ENCODE data around the gene NCR1. TPM values are rescaled to one million over a fixed set of nuclear protein-coding genes. Genes with fewer than 3 reads are reported as not detected.
A peak's percentile ranks its signal among the peaks of the same experiment; 100 is the strongest.
"Not testable (repeated sequence)": the region's sequence is repeated elsewhere in the genome, so short reads cannot be mapped to it uniquely, and the experiment has no call there.

The NCR1 gene
- not detected for total RNA-seq
- under 1 TPM in 3 of 4 donors, not detected in 1; 0.36 to 0.47 (median 0.39) TPM for polyA plus RNA-seq

GRCh38 chr19:54905803-54906511, at the start of gene NCR1:
TSS of gene NCR1 (plus strand) at chr19:54906148. CDS start at chr19:54906188, 40 bp downstream.
- peak within 1 kb of the TSS in 1 of 3 donors; percentile 76 for H3K27ac Mint-ChIP-seq
- Histone ChIP-seq H3K4me1 (ENCODE audit: control insufficient read depth, insufficient read depth, low read length, poor library complexity, severe bottlenecking) (no peaks in the 10 kb centered on the region), H3K27me3 (ENCODE audit: control insufficient read depth, insufficient read depth, low read length) (no peaks in the 10 kb centered on the region), H3K27ac (ENCODE audit: insufficient read depth, low read length, poor library complexity, severe bottlenecking) (no peak within 1 kb of the TSS), H3K9me3 (ENCODE audit: control insufficient read depth in 2 of 2, low read length in 2 of 2) (no peaks in the 10 kb centered on the region), H3K4me3 (ENCODE audit: low read depth, low read length) (no peak within 1 kb of the TSS), H3K36me3 (ENCODE audit: control insufficient read depth, insufficient read depth, low read length) (no peaks in the 10 kb centered on the region)
- H3K27me3 Mint-ChIP-seq = no peaks in the 10 kb centered on the region
- ATAC-seq (ENCODE audit: low read depth in 2 of 2) = peak; percentile 34 to 40
- H3K4me3 Mint-ChIP-seq = peak within 1 kb of the TSS in 1 of 4 donors; percentile 65
- no peak for DNase-seq
- H3K36me3 Mint-ChIP-seq = no peaks in the 10 kb centered on the region
- H3K9me3 Mint-ChIP-seq = peaks cover 0 to 2% (median 0%) of the 10 kb centered on the region in 7 donors
- peaks cover 0 to 9% (median 0%) of the 10 kb centered on the region in 4 donors for H3K4me1 Mint-ChIP-seq

DNA sequence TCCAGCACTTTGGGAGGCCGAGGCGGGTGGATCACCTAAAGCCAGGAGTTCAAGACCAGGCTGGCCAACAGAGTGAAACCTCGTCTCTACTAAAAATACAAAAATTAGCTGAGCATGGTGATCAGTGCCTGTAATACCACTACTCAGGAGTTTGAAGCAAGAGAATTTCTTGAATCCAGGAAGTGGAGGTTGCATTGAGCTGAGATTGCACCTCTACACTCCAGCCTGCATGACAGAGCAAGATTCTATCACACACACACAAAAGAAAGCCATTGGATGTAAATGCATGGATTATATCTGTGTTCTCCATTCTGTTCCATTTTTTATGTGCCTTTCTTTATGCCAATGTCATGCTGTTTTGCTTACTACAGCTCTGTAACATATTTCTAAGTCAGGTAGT, 47.5 kb upstream of the NCR1 start:
- H3K36me3 ChIP-seq (ENCODE audit: control insufficient read depth, insufficient read depth, low read length); DNase-seq; H3K27me3 ChIP-seq (ENCODE audit: control insufficient read depth, insufficient read depth, low read length); H3K9me3 Mint-ChIP-seq; H3K36me3 Mint-ChIP-seq; H3K4me1 ChIP-seq (ENCODE audit: control insufficient read depth, insufficient read depth, low read length, poor library complexity, severe bottlenecking); H3K4me3 ChIP-seq (ENCODE audit: low read depth, low read length); H3K4me3 Mint-ChIP-seq; H3K27ac Mint-ChIP-seq; H3K4me1 Mint-ChIP-seq; H3K27ac ChIP-seq (ENCODE audit: insufficient read depth, low read length, poor library complexity, severe bottlenecking); ATAC-seq (ENCODE audit: low read depth in 2 of 2); H3K27me3 Mint-ChIP-seq; H3K9me3 ChIP-seq (ENCODE audit: control insufficient read depth in 2 of 2, low read length in 2 of 2): not testable (repeated sequence)

DNA sequence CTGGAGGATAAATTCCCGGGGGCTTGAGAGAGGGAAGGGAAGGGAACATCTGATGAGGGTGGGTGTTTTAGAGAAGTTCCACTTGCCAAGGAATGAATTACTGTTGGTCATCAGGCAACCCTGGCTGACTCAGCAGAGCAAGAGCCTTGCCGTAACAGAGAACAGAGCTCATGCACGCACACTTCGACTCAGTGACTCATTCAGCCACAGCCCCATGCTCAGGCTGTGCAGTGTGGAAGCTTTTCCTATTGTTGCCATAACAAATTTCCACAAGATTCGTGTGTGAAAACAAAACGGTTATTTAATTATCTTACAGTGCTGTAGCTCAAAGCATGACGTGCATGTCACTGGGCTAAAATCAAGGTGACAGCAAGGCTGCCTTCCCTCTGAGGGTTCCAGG, 46.5 kb upstream of the NCR1 start:
- H3K27me3 ChIP-seq (ENCODE audit: control insufficient read depth, insufficient read depth, low read length); H3K4me3 ChIP-seq (ENCODE audit: low read depth, low read length); H3K9me3 Mint-ChIP-seq; DNase-seq; H3K9me3 ChIP-seq (ENCODE audit: control insufficient read depth in 2 of 2, low read length in 2 of 2); H3K36me3 ChIP-seq (ENCODE audit: control insufficient read depth, insufficient read depth, low read length); H3K4me1 Mint-ChIP-seq; ATAC-seq (ENCODE audit: low read depth in 2 of 2); H3K27ac Mint-ChIP-seq; H3K4me3 Mint-ChIP-seq; H3K27ac ChIP-seq (ENCODE audit: insufficient read depth, low read length, poor library complexity, severe bottlenecking); H3K27me3 Mint-ChIP-seq; H3K36me3 Mint-ChIP-seq; H3K4me1 ChIP-seq (ENCODE audit: control insufficient read depth, insufficient read depth, low read length, poor library complexity, severe bottlenecking): not testable (repeated sequence)

- not testable (repeated sequence) for H3K36me3 ChIP-seq (ENCODE audit: control insufficient read depth, insufficient read depth, low read length); DNase-seq; H3K9me3 ChIP-seq (ENCODE audit: control insufficient read depth in 2 of 2, low read length in 2 of 2); H3K4me1 Mint-ChIP-seq; H3K27me3 Mint-ChIP-seq; ATAC-seq (ENCODE audit: low read depth in 2 of 2); H3K27me3 ChIP-seq (ENCODE audit: control insufficient read depth, insufficient read depth, low read length); H3K27ac Mint-ChIP-seq; H3K9me3 Mint-ChIP-seq; H3K4me3 ChIP-seq (ENCODE audit: low read depth, low read length); H3K4me3 Mint-ChIP-seq; H3K27ac ChIP-seq (ENCODE audit: insufficient read depth, low read length, poor library complexity, severe bottlenecking); H3K4me1 ChIP-seq (ENCODE audit: control insufficient read depth, insufficient read depth, low read length, poor library complexity, severe bottlenecking); H3K36me3 Mint-ChIP-seq
These were observed 42.5 kb upstream of the NCR1 start for GRCh38 chr19:54863459-54863858.

- peaks cover 7% of the 10 kb centered on the region for H3K27me3 Mint-ChIP-seq
- Histone ChIP-seq H3K4me1 (ENCODE audit: control insufficient read depth, insufficient read depth, low read length, poor library complexity, severe bottlenecking) (no peaks in the 10 kb centered on the region), H3K27me3 (ENCODE audit: control insufficient read depth, insufficient read depth, low read length) (no peaks in the 10 kb centered on the region), H3K36me3 (ENCODE audit: control insufficient read depth, insufficient read depth, low read length) (no peaks in the 10 kb centered on the region), H3K27ac (ENCODE audit: insufficient read depth, low read length, poor library complexity, severe bottlenecking) (no peak overlapping the region), H3K4me3 (ENCODE audit: low read depth, low read length) (no peak overlapping the region), H3K9me3 (ENCODE audit: control insufficient read depth in 2 of 2, low read length in 2 of 2) (no peaks in the 10 kb centered on the region)
- no peak overlapping the region for H3K27ac Mint-ChIP-seq
- peaks cover 2% of the 10 kb centered on the region for H3K36me3 Mint-ChIP-seq
- H3K4me1 Mint-ChIP-seq = no peaks in the 10 kb centered on the region
- no peak for ATAC-seq (ENCODE audit: low read depth in 2 of 2)
- no peak for DNase-seq
- peaks cover 0 to 2% (median 0%) of the 10 kb centered on the region in 7 donors for H3K9me3 Mint-ChIP-seq
- no peak overlapping the region for H3K4me3 Mint-ChIP-seq
These were observed 34.3 kb upstream of the NCR1 start for GRCh38 chr19:54871696-54872095.

- DNase-seq (no peak), ATAC-seq (ENCODE audit: low read depth in 2 of 2) (no peak)
- Mint-ChIP-seq H3K9me3 (peaks cover 0 to 1% (median 0%) of the 10 kb centered on the region in 7 donors), H3K4me3 (no peak within 1 kb of the TSS), H3K36me3 (no peaks in the 10 kb centered on the region), H3K4me1 (no peaks in the 10 kb centered on the region), H3K27me3 (peaks cover 6% of the 10 kb centered on the region), H3K27ac (no peak within 1 kb of the TSS)
- Histone ChIP-seq H3K27ac (ENCODE audit: insufficient read depth, low read length, poor library complexity, severe bottlenecking) (no peak within 1 kb of the TSS), H3K9me3 (ENCODE audit: control insufficient read depth in 2 of 2, low read length in 2 of 2) (no peaks in the 10 kb centered on the region), H3K4me3 (ENCODE audit: low read depth, low read length) (no peak within 1 kb of the TSS), H3K27me3 (ENCODE audit: control insufficient read depth, insufficient read depth, low read length) (no peaks in the 10 kb centered on the region), H3K36me3 (ENCODE audit: control insufficient read depth, insufficient read depth, low read length) (no peaks in the 10 kb centered on the region), H3K4me1 (ENCODE audit: control insufficient read depth, insufficient read depth, low read length, poor library complexity, severe bottlenecking) (no peaks in the 10 kb centered on the region)
These were observed 32.0 kb upstream of the NCR1 start, which contains the start of gene FCAR for GRCh38 chr19:54873990-54874389. TSS of gene FCAR (plus strand) at chr19:54874235. CDS start at chr19:54874290, 55 bp downstream.

DNA sequence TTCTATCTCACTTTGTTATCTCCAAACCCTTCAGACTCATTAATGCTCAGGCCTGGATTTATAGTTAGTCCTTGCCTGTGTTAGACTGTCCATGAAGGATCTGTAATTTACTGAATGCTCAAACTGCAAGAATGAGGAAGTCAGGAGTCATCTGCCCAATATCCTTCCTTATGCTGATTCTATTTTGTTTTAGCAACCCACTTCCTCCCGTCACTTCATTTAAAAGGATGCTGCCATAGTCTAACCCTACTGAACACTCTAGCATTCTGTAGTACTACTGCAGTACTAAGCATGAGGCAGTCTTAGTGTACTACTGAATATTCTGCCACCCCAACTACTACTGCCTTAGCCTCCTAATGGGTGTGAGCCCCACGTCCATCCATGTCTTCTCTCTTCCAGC, 30.4 kb upstream of the NCR1 start:
- no peaks in the 10 kb centered on the region for H3K36me3 ChIP-seq (ENCODE audit: control insufficient read depth, insufficient read depth, low read length)
- no peaks in the 10 kb centered on the region for H3K36me3 Mint-ChIP-seq
- no peaks in the 10 kb centered on the region for H3K9me3 ChIP-seq (ENCODE audit: control insufficient read depth in 2 of 2, low read length in 2 of 2)
- DNase-seq = no peak
- H3K27me3 ChIP-seq (ENCODE audit: control insufficient read depth, insufficient read depth, low read length) = no peaks in the 10 kb centered on the region
- ATAC-seq (ENCODE audit: low read depth in 2 of 2) = peak in 1 of 2 donors; percentile 25
- H3K9me3 Mint-ChIP-seq = peaks cover 0 to 3% (median 0%) of the 10 kb centered on the region in 7 donors
- H3K4me1 ChIP-seq (ENCODE audit: control insufficient read depth, insufficient read depth, low read length, poor library complexity, severe bottlenecking) = no peaks in the 10 kb centered on the region
- H3K4me3 ChIP-seq (ENCODE audit: low read depth, low read length) = no peak overlapping the region
- no peaks in the 10 kb centered on the region for H3K4me1 Mint-ChIP-seq
- H3K27ac Mint-ChIP-seq = no peak overlapping the region
- no peak overlapping the region for H3K27ac ChIP-seq (ENCODE audit: insufficient read depth, low read length, poor library complexity, severe bottlenecking)
- peaks cover 11% of the 10 kb centered on the region for H3K27me3 Mint-ChIP-seq
- no peak overlapping the region for H3K4me3 Mint-ChIP-seq

- no peaks in the 10 kb centered on the region for H3K36me3 ChIP-seq (ENCODE audit: control insufficient read depth, insufficient read depth, low read length)
- H3K27ac ChIP-seq (ENCODE audit: insufficient read depth, low read length, poor library complexity, severe bottlenecking) = no peak overlapping the region
- Mint-ChIP-seq H3K4me3 (no peak overlapping the region), H3K4me1 (no peaks in the 10 kb centered on the region), H3K27ac (no peak overlapping the region), H3K27me3 (peaks cover 14% of the 10 kb centered on the region), H3K36me3 (no peaks in the 10 kb centered on the region), H3K9me3 (peaks cover 0 to 3% (median 0%) of the 10 kb centered on the region in 7 donors)
- DNase-seq = no peak
- no peaks in the 10 kb centered on the region for H3K27me3 ChIP-seq (ENCODE audit: control insufficient read depth, insufficient read depth, low read length)
- no peak overlapping the region for H3K4me3 ChIP-seq (ENCODE audit: low read depth, low read length)
- H3K4me1 ChIP-seq (ENCODE audit: control insufficient read depth, insufficient read depth, low read length, poor library complexity, severe bottlenecking) = no peaks in the 10 kb centered on the region
- no peaks in the 10 kb centered on the region for H3K9me3 ChIP-seq (ENCODE audit: control insufficient read depth in 2 of 2, low read length in 2 of 2)
- ATAC-seq (ENCODE audit: low read depth in 2 of 2) = no peak
These were observed 28.5 kb upstream of the NCR1 start for GRCh38 chr19:54877471-54877870.
